Endothelial cell of umbilical vein (primary cell): Measurements from ENCODE around the gene PLAA. TPM values are rescaled to one million over a fixed set of nuclear protein-coding genes. Genes with fewer than 3 reads are reported as not detected.

Experiments used
- BruUV-seq: library from RNA; stranded (reverse); fragments of 400-500 nt; replicated peaks from 2 replicates; lab custom pipeline; 2021; lab: Mats Ljungman, UMichigan
- CTCF ChIA-PET: fragments of 300-600, 350-600 bp; sonication (Branson Sonifier 250); formaldehyde crosslinking; loops from one replicate; lab custom pipeline; 2021; ENCODE audit warnings: antibody characterized with exemption, inconsistent platforms; lab: Charles Lee
- POLR2A ChIA-PET: fragments of 300-600, 350-600 bp; sonication (Branson Sonifier 250); formaldehyde crosslinking; loops from one replicate; lab custom pipeline; 2021; ENCODE audit warnings: antibody characterized with exemption, inconsistent platforms; lab: Charles Lee
- DNase-seq: peaks from one replicate; pipeline ENCODE4 v3.0.0-alpha.2; 2011; ENCODE audit warnings: low read depth, low spot score
- FAIRE-seq: peaks from 2 replicates; lab custom pipeline; 2011; peaks lifted over from hg19 to GRCh38; lab: Jason Lieb, UNC
- H2AFZ ChIP-seq: 2 replicates; pipeline ENCODE4 v1.6.0; 2012; ENCODE audit warnings: low read depth, low read length, control low read depth, inconsistent platforms
- H3K27ac ChIP-seq: 2 replicates; pipeline ENCODE4 v1.5.1; 2011; ENCODE audit warnings: low read depth, mild to moderate bottlenecking, control low read depth, low read length, moderate library complexity; ENCODE audit not compliant: insufficient read depth
- H3K27me3 ChIP-seq, 2 experiments: 2 replicates each; pipeline versions ENCODE4 v1.6.0 to v1.6.1; 2011; ENCODE audit warnings: low read length in 2 of 2, mixed read lengths in 1 of 2; ENCODE audit not compliant: control insufficient read depth in 2 of 2, insufficient read depth in 2 of 2
- H3K36me3 ChIP-seq, 2 experiments: 2 replicates in 1 of 2; 3 replicates in 1 of 2; pipeline ENCODE4 v1.5.1; 2011; ENCODE audit warnings: low read length in 2 of 2, mild to moderate bottlenecking in 1 of 2, moderate library complexity in 1 of 2; ENCODE audit not compliant: control insufficient read depth in 2 of 2, insufficient read depth in 2 of 2; ENCODE audit errors: extremely low read depth in 1 of 2
- H3K4me1 ChIP-seq: 3 replicates; pipeline ENCODE4 v1.5.1; 2011; ENCODE audit warnings: mild to moderate bottlenecking, low read length; ENCODE audit not compliant: control insufficient read depth, insufficient read depth; ENCODE audit errors: extremely low read depth
- H3K4me2 ChIP-seq: 2 replicates; pipeline ENCODE4 v1.6.1; 2011; ENCODE audit warnings: low read length, control low read depth, mixed read lengths; ENCODE audit not compliant: insufficient read depth
- H3K4me3 ChIP-seq, 3 experiments: fragments of 200-600 bp in 1 of 3; sonication (generic), shearing (Covaris generic) in 1 of 3; replicated peaks in 1 of 3; 2 replicates each; pipeline ENCODE4 v1.5.1; 2011 to 2016; ENCODE audit warnings: control low read depth in 3 of 3, low read length in 3 of 3, mild to moderate bottlenecking in 2 of 3, inconsistent platforms in 1 of 3, low read depth in 1 of 3, moderate library complexity in 1 of 3; ENCODE audit not compliant: insufficient read depth in 1 of 3
- H3K79me2 ChIP-seq: 2 replicates; pipeline ENCODE4 v1.6.0; 2012; ENCODE audit warnings: low read length, inconsistent platforms; ENCODE audit not compliant: control insufficient read depth, insufficient read depth
- H3K9ac ChIP-seq: replicated peaks from 2 replicates; pipeline ENCODE3; 2011; ENCODE audit warnings: low read length, control low read depth; ENCODE audit not compliant: insufficient read depth; ENCODE audit errors: extremely low read depth
- H3K9me1 ChIP-seq: replicated peaks from 3 replicates; pipeline ENCODE4 v1.6.0; 2011; ENCODE audit warnings: mild to moderate bottlenecking, low read length; ENCODE audit not compliant: control insufficient read depth, insufficient read depth; ENCODE audit errors: extremely low read depth
- H3K9me3 ChIP-seq: replicated peaks from 2 replicates; pipeline ENCODE4 v1.5.1; 2012; ENCODE audit warnings: low read length, inconsistent platforms; ENCODE audit not compliant: control insufficient read depth, insufficient read depth
- H4K20me1 ChIP-seq: replicated peaks from 2 replicates; pipeline ENCODE3; 2011; ENCODE audit warnings: mild to moderate bottlenecking, low read length; ENCODE audit not compliant: control insufficient read depth, insufficient read depth; ENCODE audit errors: extremely low read depth
- EZH2 ChIP-seq: IDR thresholded peaks from 2 replicates; pipeline ENCODE4 v1.6.1; 2012; ENCODE audit warnings: borderline replicate concordance, low read depth, mild to moderate bottlenecking, moderate library complexity, low read length, inconsistent platforms; ENCODE audit not compliant: severe bottlenecking
- FOS ChIP-seq: IDR thresholded peaks from 2 replicates; pipeline ENCODE4 v1.6.1; 2011; ENCODE audit warnings: mild to moderate bottlenecking, low read length, moderate library complexity, borderline replicate concordance; ENCODE audit not compliant: insufficient read depth
- GATA2 ChIP-seq: IDR thresholded peaks from 2 replicates; pipeline ENCODE4 v1.7.0; 2011; ENCODE audit warnings: low read depth, mild to moderate bottlenecking, moderate library complexity, mixed read lengths, low read length; ENCODE audit not compliant: insufficient read length, insufficient read depth
- JUN ChIP-seq: IDR thresholded peaks from 2 replicates; pipeline ENCODE4 v1.6.1; 2011; ENCODE audit warnings: borderline replicate concordance, low read depth; ENCODE audit not compliant: insufficient read length, insufficient read depth
- MYC ChIP-seq: IDR thresholded peaks from one replicate; pipeline ENCODE4 v1.6.1; 2011; ENCODE audit warnings: mild to moderate bottlenecking, low read depth, low read length
- POLR2A ChIP-seq: IDR thresholded peaks from 2 replicates; pipeline ENCODE4 v1.6.1; 2012; ENCODE audit warnings: low read depth, mild to moderate bottlenecking, control low read depth, low read length
- POLR2AphosphoS5 ChIP-seq: IDR thresholded peaks from 2 replicates; pipeline ENCODE4 v1.6.1; 2012; ENCODE audit warnings: low read depth, mild to moderate bottlenecking, control low read depth, low read length, moderate library complexity; ENCODE audit not compliant: insufficient read depth
- dilution Hi-C: fragments of 300-500 bp; cut with MboI; formaldehyde crosslinking; loops from one replicate; pipeline ENCODE4 v1.15.0; 2019; ENCODE audit warnings: low sequenced_read_pairs; ENCODE audit not compliant: extremely low pct_ligation_motif_present
- intact Hi-C: fragments of 100-400 bp; cut with micrococcal nuclease; formaldehyde crosslinking; loops from one replicate; pipeline ENCODE4 v1.10.0; 2022
- polyA plus RNA-seq, 4 experiments: library from polyadenylated mRNA; depleted of rRNA in 3 of 4; stranded (reverse) in 3 of 4; unstranded in 1 of 4; fragments of >200 nt; gene quantifications; 2 replicates each; pipeline versions ENCODE4 v1.2.1 to v1.2.3, GENCODE V29; 2011 to 2012; ENCODE audit warnings: missing spikeins in 1 of 4
- total RNA-seq: library from RNA; stranded (reverse); gene quantifications from 2 replicates; pipeline ENCODE4 v1.2.3, GENCODE V29; 2021
- TF ChIP-seq, protein P1 (sequence below), 2 donors: IDR thresholded peaks; 1 replicate in 1 of 2; 2 replicates in 1 of 2; pipeline ENCODE4 v1.5.1; 2011; ENCODE audit warnings: low read length in 2 of 2, mild to moderate bottlenecking in 2 of 2, moderate library complexity in 2 of 2, control low read depth in 1 of 2, inconsistent platforms in 1 of 2, low read depth in 1 of 2; ENCODE audit not compliant: insufficient read depth in 1 of 2; ENCODE audit errors: extremely low read depth in 1 of 2
- TF ChIP-seq, protein P2 (sequence below): IDR thresholded peaks from 2 replicates; pipeline ENCODE4 v1.6.1; 2011; ENCODE audit not compliant: insufficient read depth, insufficient read length

Gene PLAA
- total and polyA plus RNA-seq, 2 donors (not counting 3 experiments of a cell fraction or from before 2014, with no cell fraction given) = 15.6 to 36.9 TPM

DNA sequence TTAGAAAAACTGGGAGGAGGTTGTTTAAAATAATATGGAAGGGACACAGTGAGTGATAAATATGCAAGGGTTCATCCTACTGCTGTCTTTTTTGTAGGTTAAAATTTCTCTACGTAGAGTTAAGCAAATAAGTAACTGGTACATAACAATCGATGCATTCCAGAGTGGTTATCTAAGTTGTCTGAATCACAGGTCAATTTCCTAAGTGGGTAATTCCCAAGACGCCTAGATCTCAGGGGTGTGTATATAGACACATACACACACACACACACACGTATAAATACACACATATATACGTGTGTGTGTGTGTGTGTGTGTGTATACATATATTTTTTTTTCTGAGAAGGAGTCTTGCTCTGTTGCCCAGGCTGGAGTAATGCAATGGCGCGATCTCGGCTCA lies 76.8 kb downstream of the PLAA start:
- intact Hi-C loops = no loop called here
- TF ChIP-seq, protein P1, sequence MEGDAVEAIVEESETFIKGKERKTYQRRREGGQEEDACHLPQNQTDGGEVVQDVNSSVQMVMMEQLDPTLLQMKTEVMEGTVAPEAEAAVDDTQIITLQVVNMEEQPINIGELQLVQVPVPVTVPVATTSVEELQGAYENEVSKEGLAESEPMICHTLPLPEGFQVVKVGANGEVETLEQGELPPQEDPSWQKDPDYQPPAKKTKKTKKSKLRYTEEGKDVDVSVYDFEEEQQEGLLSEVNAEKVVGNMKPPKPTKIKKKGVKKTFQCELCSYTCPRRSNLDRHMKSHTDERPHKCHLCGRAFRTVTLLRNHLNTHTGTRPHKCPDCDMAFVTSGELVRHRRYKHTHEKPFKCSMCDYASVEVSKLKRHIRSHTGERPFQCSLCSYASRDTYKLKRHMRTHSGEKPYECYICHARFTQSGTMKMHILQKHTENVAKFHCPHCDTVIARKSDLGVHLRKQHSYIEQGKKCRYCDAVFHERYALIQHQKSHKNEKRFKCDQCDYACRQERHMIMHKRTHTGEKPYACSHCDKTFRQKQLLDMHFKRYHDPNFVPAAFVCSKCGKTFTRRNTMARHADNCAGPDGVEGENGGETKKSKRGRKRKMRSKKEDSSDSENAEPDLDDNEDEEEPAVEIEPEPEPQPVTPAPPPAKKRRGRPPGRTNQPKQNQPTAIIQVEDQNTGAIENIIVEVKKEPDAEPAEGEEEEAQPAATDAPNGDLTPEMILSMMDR (IDR thresholded peaks at IDR 0.05; ENCODE audit: extremely low read depth in 1 of 2, insufficient read depth in 1 of 2, low read depth in 1 of 2, low read length in 2 of 2) = no peak
- TF ChIP-seq JUN (no peak), FOS (no peak), MYC (no peak), POLR2A (no peak), POLR2AphosphoS5 (no peak), GATA2 (no peak), EZH2 (no peak)
- TF ChIP-seq, protein P2, sequence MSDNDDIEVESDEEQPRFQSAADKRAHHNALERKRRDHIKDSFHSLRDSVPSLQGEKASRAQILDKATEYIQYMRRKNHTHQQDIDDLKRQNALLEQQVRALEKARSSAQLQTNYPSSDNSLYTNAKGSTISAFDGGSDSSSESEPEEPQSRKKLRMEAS = no peak
- dilution Hi-C loops = no loop called here

More for the DNA sequence above, 76.8 kb downstream of the PLAA start:
- no peak overlapping the region for H2AFZ ChIP-seq
- DNase-seq (peak; percentile 37), FAIRE-seq (no peak)
- ChIA-PET CTCF (interaction anchor here (1.0 kb wide), 1 partner anchor 13 kb away, joined by 3 read pairs; no protein-coding TSS in a partner anchor), POLR2A (no interaction called here)
- BruUV-seq = no TSS peak
- no peaks in the 10 kb centered on the region for H3K27me3 ChIP-seq
- H4K20me1 ChIP-seq = no peaks in the 10 kb centered on the region
- H3K4me1 ChIP-seq = peaks cover 2% of the 10 kb centered on the region
- H3K9ac ChIP-seq = no peak overlapping the region
- no peak overlapping the region for H3K27ac ChIP-seq
- no peaks in the 10 kb centered on the region for H3K79me2 ChIP-seq
- no peaks in the 10 kb centered on the region for H3K9me1 ChIP-seq
- H3K36me3 ChIP-seq = no peaks in the 10 kb centered on the region
- H3K4me3 ChIP-seq = no peak overlapping the region
- H3K9me3 ChIP-seq = no peaks in the 10 kb centered on the region
- H3K4me2 ChIP-seq = no peak overlapping the region
